ENCODE results near the gene KIF5A.

The KIF5A gene

GRCh38 chr12:57631566-57632072 is 81.8 kb downstream of the KIF5A start:
- Histone ChIP-seq H3K36me3 (ENCODE audit: control insufficient read depth, insufficient read depth, low read length) (no peaks in the 10 kb centered on the region), H3K4me3 (ENCODE audit: insufficient read depth, low read depth, low read length, poor library complexity, severe bottlenecking) (no peak overlapping the region), H3K4me1 (ENCODE audit: control insufficient read depth, insufficient read depth, low read length, poor library complexity, severe bottlenecking) (peaks cover 26% of the 10 kb centered on the region), H3K9me3 (ENCODE audit: control insufficient read depth, low read length) (no peaks in the 10 kb centered on the region), H3K27me3 (replicated peaks; ENCODE audit: control insufficient read depth, insufficient read depth, low read length, poor library complexity, severe bottlenecking) (peaks cover 60% of the 10 kb centered on the region), H3K27ac (ENCODE audit: insufficient read depth, low read length, poor library complexity, severe bottlenecking) (no peak overlapping the region)
- DNase-seq: no peak

- Histone ChIP-seq H3K27ac (ENCODE audit: insufficient read depth, low read length, poor library complexity, severe bottlenecking) (no peak overlapping the region), H3K36me3 (ENCODE audit: control insufficient read depth, insufficient read depth, low read length) (no peaks in the 10 kb centered on the region), H3K27me3 (replicated peaks; ENCODE audit: control insufficient read depth, insufficient read depth, low read length, poor library complexity, severe bottlenecking) (peaks cover 55% of the 10 kb centered on the region), H3K9me3 (ENCODE audit: control insufficient read depth, low read length) (no peaks in the 10 kb centered on the region), H3K4me3 (ENCODE audit: insufficient read depth, low read depth, low read length, poor library complexity, severe bottlenecking) (peak overlapping the region; percentile 61), H3K4me1 (ENCODE audit: control insufficient read depth, insufficient read depth, low read length, poor library complexity, severe bottlenecking) (peaks cover 25% of the 10 kb centered on the region)
- no peak for DNase-seq
Observed at GRCh38 chr12:57632073-57632957, 82.5 kb downstream of the KIF5A start.

GRCh38 chr12:57632958-57633840 is 83.4 kb downstream of the KIF5A start, which contains the start of gene B4GALNT1:
TSS of gene B4GALNT1 (minus strand) at chr12:57633201. CDS start at chr12:57632132, 1,069 bp downstream.
- Histone ChIP-seq H3K4me3 (ENCODE audit: insufficient read depth, low read depth, low read length, poor library complexity, severe bottlenecking) (peak within 1 kb of the TSS; percentile 61), H3K4me1 (ENCODE audit: control insufficient read depth, insufficient read depth, low read length, poor library complexity, severe bottlenecking) (peaks cover 18% of the 10 kb centered on the region), H3K27me3 (replicated peaks; ENCODE audit: control insufficient read depth, insufficient read depth, low read length, poor library complexity, severe bottlenecking) (peaks cover 47% of the 10 kb centered on the region), H3K27ac (ENCODE audit: insufficient read depth, low read length, poor library complexity, severe bottlenecking) (no peak within 1 kb of the TSS), H3K36me3 (ENCODE audit: control insufficient read depth, insufficient read depth, low read length) (no peaks in the 10 kb centered on the region), H3K9me3 (ENCODE audit: control insufficient read depth, low read length) (no peaks in the 10 kb centered on the region)
- peak in 1 of 3 donors; percentile 38 for DNase-seq

All from effector memory CD4-positive, alpha-beta T cell (primary cell).